GM13977 (cell line): ENCODE data around the gene SPOCD1.
A peak's percentile ranks its signal among the peaks of the same experiment; 100 is the strongest.

Experiments used
- DNase-seq: peaks from one replicate; pipeline ENCODE4 v3.0.0; 2012; ENCODE audit warnings: low spot score
- in situ Hi-C: fragments of 300-500 bp; cut with MboI; formaldehyde crosslinking; loops from one replicate; pipeline ENCODE4 v1.12.0; 2022; ENCODE audit warnings: low sequenced_read_pairs, low pct_unique_long_range_greater_than_20kb, mixed read lengths, inconsistent platforms; ENCODE audit not compliant: unreplicated experiment
- TF ChIP-seq, protein P1 (sequence below): IDR thresholded peaks from 2 replicates; pipeline ENCODE4 v1.5.1; 2012; ENCODE audit warnings: mild to moderate bottlenecking, control low read depth; ENCODE audit not compliant: insufficient read depth; ENCODE audit errors: extremely low read depth, missing control alignments

Gene SPOCD1

DNA sequence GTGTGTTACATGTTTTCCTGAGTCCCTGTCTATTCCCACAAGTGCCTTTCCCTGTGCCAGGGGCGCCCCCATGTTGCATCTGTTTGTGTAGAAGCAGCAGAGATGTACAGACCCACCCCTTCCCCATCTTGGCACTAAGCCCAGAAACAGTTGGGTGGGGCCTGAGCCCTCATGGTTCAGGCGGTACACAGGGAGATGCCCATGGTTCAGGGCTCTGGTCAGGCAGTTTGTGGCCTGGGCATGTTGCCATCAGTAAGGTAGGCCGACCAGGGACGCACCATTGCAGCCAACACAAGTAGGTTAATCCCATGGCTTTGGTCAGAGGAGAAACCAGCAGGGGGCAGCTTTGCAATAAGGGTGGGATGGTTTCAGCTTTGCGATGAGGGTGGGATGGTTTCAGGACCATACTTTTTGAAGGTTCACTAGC, 50.8 kb downstream of the SPOCD1 start:
- TF ChIP-seq, protein P1, sequence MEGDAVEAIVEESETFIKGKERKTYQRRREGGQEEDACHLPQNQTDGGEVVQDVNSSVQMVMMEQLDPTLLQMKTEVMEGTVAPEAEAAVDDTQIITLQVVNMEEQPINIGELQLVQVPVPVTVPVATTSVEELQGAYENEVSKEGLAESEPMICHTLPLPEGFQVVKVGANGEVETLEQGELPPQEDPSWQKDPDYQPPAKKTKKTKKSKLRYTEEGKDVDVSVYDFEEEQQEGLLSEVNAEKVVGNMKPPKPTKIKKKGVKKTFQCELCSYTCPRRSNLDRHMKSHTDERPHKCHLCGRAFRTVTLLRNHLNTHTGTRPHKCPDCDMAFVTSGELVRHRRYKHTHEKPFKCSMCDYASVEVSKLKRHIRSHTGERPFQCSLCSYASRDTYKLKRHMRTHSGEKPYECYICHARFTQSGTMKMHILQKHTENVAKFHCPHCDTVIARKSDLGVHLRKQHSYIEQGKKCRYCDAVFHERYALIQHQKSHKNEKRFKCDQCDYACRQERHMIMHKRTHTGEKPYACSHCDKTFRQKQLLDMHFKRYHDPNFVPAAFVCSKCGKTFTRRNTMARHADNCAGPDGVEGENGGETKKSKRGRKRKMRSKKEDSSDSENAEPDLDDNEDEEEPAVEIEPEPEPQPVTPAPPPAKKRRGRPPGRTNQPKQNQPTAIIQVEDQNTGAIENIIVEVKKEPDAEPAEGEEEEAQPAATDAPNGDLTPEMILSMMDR: peak; percentile 39
- no peak for DNase-seq
- in situ Hi-C loops: no loop called here

DNA sequence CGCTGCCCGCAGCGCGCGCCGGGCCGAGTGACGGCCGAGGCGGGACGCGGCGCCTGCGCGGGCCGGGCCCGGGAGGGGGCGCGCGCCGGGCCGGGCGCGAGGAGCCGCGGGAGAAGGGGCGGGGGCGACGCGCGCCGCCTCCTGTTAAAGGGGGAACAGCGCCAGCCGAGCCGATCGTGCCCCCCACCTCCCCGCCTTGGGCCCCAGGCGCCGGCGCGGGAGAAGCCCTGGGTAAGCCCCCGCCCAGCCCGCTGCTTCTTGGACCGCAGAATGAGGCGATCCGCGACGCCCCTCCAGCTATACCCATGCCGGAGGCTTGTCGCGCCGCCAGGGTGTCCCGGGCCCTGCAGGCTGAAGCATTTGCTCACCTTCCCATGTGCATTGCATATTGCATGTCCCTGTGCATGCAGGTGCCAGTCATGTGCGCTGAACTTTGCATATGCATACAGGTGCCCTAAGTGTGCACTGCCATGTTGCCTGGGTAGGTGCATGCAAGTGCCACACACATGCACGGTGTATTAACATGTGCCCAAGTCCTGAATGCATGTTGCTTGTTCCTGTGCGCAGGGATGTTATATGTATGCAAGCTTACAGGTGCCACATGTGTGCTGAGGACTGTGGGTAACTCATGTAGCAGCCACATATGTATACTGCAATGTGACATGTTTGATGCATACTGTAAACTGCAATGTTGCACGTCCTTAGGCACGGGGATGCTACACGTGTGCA, 51.3 kb downstream of the SPOCD1 start, which contains the start of gene ADGRB2:
ADGRB2 (minus strand) TSS at position 29 of the 729 bp plus-strand sequence. CDS start 7,119 bp downstream, outside the sequence.
- TF ChIP-seq, protein P1: peak; percentile 8
- in situ Hi-C loops: no loop called here
- DNase-seq: peak; percentile 67

DNA sequence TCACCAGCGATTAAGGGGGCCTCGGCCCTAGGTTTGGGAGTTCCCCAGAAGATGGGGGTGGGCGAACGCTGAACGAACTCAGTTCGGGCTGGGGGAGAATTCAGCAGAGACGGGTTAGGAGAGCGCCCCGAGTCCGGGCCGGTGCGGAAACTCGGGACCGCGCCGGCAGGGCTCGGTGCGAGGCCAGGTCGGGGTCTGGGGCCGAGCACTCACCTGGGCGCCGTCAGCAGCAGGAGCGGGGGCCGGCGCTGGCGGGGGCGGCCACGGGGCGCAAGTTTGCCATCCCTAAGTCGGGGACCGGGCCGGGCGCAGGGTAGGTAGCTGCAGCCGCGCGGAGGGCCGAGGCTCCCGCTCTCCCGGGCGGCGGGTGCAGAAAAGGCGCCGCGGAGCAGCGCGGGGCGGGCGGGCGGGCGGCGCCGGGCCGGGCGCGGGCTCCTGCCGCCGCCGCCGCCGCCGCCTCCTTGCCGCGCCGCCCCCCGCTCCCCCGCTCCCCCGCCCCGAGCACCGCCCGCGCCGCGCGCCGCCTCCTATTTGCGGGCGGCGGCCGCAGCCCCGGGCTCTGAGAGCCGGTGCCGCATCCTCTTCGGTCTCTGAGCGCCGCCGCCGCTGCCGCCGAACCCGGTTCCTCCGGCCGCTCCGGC, 52.0 kb downstream of the SPOCD1 start:
- peak; percentile 48 for DNase-seq
- TF ChIP-seq, protein P1: no peak
- in situ Hi-C loops: no loop called here

DNA sequence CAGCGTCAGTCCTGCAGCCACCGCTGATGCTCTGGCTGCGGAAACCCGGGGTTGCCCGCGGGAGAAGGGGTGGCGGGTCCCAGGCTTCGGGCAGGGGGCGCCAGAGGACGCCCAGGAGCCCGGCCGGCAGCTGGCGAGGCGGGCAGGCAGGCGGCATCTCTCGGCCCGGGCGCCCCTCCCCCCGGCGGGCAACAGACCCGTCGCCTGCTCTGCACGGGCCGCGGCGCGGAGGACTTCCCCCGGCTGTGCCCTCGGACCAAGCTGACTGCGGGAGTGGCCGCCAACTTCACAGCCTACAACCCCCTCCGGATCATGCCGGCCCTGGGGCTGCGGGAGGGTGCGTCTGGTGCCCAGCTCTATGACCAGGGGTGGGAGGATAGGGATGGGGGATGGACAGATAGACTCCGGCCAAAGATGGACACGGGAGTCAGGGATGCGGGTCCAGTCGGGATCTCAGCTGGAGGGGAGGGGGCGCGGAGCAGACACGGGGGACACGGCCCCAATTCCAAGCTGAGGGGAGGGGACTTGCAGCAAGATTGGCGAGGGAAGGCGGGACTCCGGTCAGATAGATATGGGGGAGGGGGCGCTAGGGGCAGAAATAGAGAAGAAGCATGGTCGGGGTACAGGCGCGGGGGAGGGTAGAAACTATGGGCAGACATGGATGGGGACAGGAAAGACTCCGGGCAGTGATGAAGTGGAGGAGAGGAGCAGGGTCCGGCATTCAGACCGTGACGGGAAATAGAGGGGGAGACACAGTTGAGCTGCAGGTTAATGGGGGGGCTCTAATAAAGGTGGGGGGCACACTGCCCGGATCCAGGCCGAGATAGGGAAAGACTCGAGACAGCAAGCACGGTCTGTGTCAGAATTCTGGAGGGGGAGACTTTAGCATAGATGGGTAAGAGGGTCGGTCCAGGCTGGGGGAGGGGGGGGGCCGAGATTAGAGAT, 52.8 kb downstream of the SPOCD1 start:
- peak; percentile 82 for DNase-seq
- in situ Hi-C loops: no loop called here
- TF ChIP-seq, protein P1: peak; percentile 70

DNA sequence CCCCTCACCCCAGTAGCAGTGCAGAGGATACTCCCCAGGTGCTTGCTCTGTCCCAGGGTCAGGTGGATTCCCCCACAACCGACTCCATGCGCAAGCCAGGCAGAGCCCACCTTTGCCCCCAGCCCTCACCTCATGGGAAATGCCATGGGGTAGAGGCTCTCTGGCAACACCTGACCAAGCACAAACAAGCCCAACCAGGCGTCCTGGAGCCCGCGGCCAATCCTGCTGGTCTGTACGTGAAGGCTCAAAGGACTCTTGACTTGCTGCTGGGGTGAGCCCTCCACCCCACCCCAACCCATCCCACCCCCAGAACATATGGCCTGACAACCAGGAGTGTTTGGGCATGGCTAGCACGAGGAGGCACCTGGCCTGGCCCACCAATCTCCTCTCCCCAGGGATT, 53.5 kb downstream of the SPOCD1 start:
- TF ChIP-seq, protein P1: no peak
- in situ Hi-C loops: no loop called here

DNA sequence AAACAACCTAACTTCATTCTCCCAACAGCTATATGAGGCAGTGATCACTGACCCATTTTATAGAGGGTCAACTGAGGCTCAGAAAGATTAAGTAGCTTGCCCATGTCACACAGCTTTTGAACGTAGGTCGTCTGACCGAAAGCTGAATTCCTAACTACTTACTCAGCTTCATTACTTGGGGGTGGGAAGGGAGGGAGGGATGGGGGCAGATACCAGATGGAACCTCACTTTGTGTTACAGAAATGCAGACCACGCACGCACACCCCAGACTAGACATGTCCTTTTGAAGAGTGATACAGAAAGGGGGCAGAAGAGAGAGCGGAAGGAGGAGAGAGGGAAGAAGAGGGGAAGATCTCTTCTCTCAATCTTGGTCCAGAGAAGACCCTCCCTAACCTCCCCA, 53.9 kb downstream of the SPOCD1 start:
- TF ChIP-seq, protein P1: no peak
- no peak for DNase-seq

More for the DNA sequence above, 53.5 kb downstream of the SPOCD1 start:
- no peak for DNase-seq

More for the DNA sequence above, 53.9 kb downstream of the SPOCD1 start:
- in situ Hi-C loops: no loop called here
